Endothelial cell of umbilical vein (primary cell): ENCODE results near the gene CDCA3. TPM values are rescaled to one million over a fixed set of nuclear protein-coding genes. Genes with fewer than 3 reads are reported as not detected.
A peak's percentile ranks its signal among the peaks of the same experiment; 100 is the strongest.

Experiments used
- BruUV-seq: library from RNA; stranded (reverse); fragments of 400-500 nt; replicated peaks from 2 replicates; lab custom pipeline; 2021; lab: Mats Ljungman, UMichigan
- CTCF ChIA-PET: fragments of 300-600, 350-600 bp; sonication (Branson Sonifier 250); formaldehyde crosslinking; loops from one replicate; lab custom pipeline; 2021; ENCODE audit warnings: antibody characterized with exemption, inconsistent platforms; lab: Charles Lee
- POLR2A ChIA-PET: fragments of 300-600, 350-600 bp; sonication (Branson Sonifier 250); formaldehyde crosslinking; loops from one replicate; lab custom pipeline; 2021; ENCODE audit warnings: antibody characterized with exemption, inconsistent platforms; lab: Charles Lee
- DNase-seq: peaks from one replicate; pipeline ENCODE4 v3.0.0-alpha.2; 2011; ENCODE audit warnings: low read depth, low spot score
- FAIRE-seq: peaks from 2 replicates; lab custom pipeline; 2011; peaks lifted over from hg19 to GRCh38; lab: Jason Lieb, UNC
- H2AFZ ChIP-seq: 2 replicates; pipeline ENCODE4 v1.6.0; 2012; ENCODE audit warnings: low read depth, low read length, control low read depth, inconsistent platforms
- H3K27ac ChIP-seq: 2 replicates; pipeline ENCODE4 v1.5.1; 2011; ENCODE audit warnings: low read depth, mild to moderate bottlenecking, control low read depth, low read length, moderate library complexity; ENCODE audit not compliant: insufficient read depth
- H3K27me3 ChIP-seq, 2 experiments: 2 replicates each; pipeline versions ENCODE4 v1.6.0 to v1.6.1; 2011; ENCODE audit warnings: low read length in 2 of 2, mixed read lengths in 1 of 2; ENCODE audit not compliant: control insufficient read depth in 2 of 2, insufficient read depth in 2 of 2
- H3K36me3 ChIP-seq, 2 experiments: 2 replicates in 1 of 2; 3 replicates in 1 of 2; pipeline ENCODE4 v1.5.1; 2011; ENCODE audit warnings: low read length in 2 of 2, mild to moderate bottlenecking in 1 of 2, moderate library complexity in 1 of 2; ENCODE audit not compliant: control insufficient read depth in 2 of 2, insufficient read depth in 2 of 2; ENCODE audit errors: extremely low read depth in 1 of 2
- H3K4me1 ChIP-seq: 3 replicates; pipeline ENCODE4 v1.5.1; 2011; ENCODE audit warnings: mild to moderate bottlenecking, low read length; ENCODE audit not compliant: control insufficient read depth, insufficient read depth; ENCODE audit errors: extremely low read depth
- H3K4me2 ChIP-seq: 2 replicates; pipeline ENCODE4 v1.6.1; 2011; ENCODE audit warnings: low read length, control low read depth, mixed read lengths; ENCODE audit not compliant: insufficient read depth
- H3K4me3 ChIP-seq, 3 experiments: fragments of 200-600 bp in 1 of 3; sonication (generic), shearing (Covaris generic) in 1 of 3; replicated peaks in 1 of 3; 2 replicates each; pipeline ENCODE4 v1.5.1; 2011 to 2016; ENCODE audit warnings: control low read depth in 3 of 3, low read length in 3 of 3, mild to moderate bottlenecking in 2 of 3, inconsistent platforms in 1 of 3, low read depth in 1 of 3, moderate library complexity in 1 of 3; ENCODE audit not compliant: insufficient read depth in 1 of 3
- H3K79me2 ChIP-seq: 2 replicates; pipeline ENCODE4 v1.6.0; 2012; ENCODE audit warnings: low read length, inconsistent platforms; ENCODE audit not compliant: control insufficient read depth, insufficient read depth
- H3K9ac ChIP-seq: replicated peaks from 2 replicates; pipeline ENCODE3; 2011; ENCODE audit warnings: low read length, control low read depth; ENCODE audit not compliant: insufficient read depth; ENCODE audit errors: extremely low read depth
- H3K9me1 ChIP-seq: replicated peaks from 3 replicates; pipeline ENCODE4 v1.6.0; 2011; ENCODE audit warnings: mild to moderate bottlenecking, low read length; ENCODE audit not compliant: control insufficient read depth, insufficient read depth; ENCODE audit errors: extremely low read depth
- H3K9me3 ChIP-seq: replicated peaks from 2 replicates; pipeline ENCODE4 v1.5.1; 2012; ENCODE audit warnings: low read length, inconsistent platforms; ENCODE audit not compliant: control insufficient read depth, insufficient read depth
- H4K20me1 ChIP-seq: replicated peaks from 2 replicates; pipeline ENCODE3; 2011; ENCODE audit warnings: mild to moderate bottlenecking, low read length; ENCODE audit not compliant: control insufficient read depth, insufficient read depth; ENCODE audit errors: extremely low read depth
- EZH2 ChIP-seq: IDR thresholded peaks from 2 replicates; pipeline ENCODE4 v1.6.1; 2012; ENCODE audit warnings: borderline replicate concordance, low read depth, mild to moderate bottlenecking, moderate library complexity, low read length, inconsistent platforms; ENCODE audit not compliant: severe bottlenecking
- FOS ChIP-seq: IDR thresholded peaks from 2 replicates; pipeline ENCODE4 v1.6.1; 2011; ENCODE audit warnings: mild to moderate bottlenecking, low read length, moderate library complexity, borderline replicate concordance; ENCODE audit not compliant: insufficient read depth
- GATA2 ChIP-seq: IDR thresholded peaks from 2 replicates; pipeline ENCODE4 v1.7.0; 2011; ENCODE audit warnings: low read depth, mild to moderate bottlenecking, moderate library complexity, mixed read lengths, low read length; ENCODE audit not compliant: insufficient read length, insufficient read depth
- JUN ChIP-seq: IDR thresholded peaks from 2 replicates; pipeline ENCODE4 v1.6.1; 2011; ENCODE audit warnings: borderline replicate concordance, low read depth; ENCODE audit not compliant: insufficient read length, insufficient read depth
- MYC ChIP-seq: IDR thresholded peaks from one replicate; pipeline ENCODE4 v1.6.1; 2011; ENCODE audit warnings: mild to moderate bottlenecking, low read depth, low read length
- POLR2A ChIP-seq: IDR thresholded peaks from 2 replicates; pipeline ENCODE4 v1.6.1; 2012; ENCODE audit warnings: low read depth, mild to moderate bottlenecking, control low read depth, low read length
- POLR2AphosphoS5 ChIP-seq: IDR thresholded peaks from 2 replicates; pipeline ENCODE4 v1.6.1; 2012; ENCODE audit warnings: low read depth, mild to moderate bottlenecking, control low read depth, low read length, moderate library complexity; ENCODE audit not compliant: insufficient read depth
- dilution Hi-C: fragments of 300-500 bp; cut with MboI; formaldehyde crosslinking; loops from one replicate; pipeline ENCODE4 v1.15.0; 2019; ENCODE audit warnings: low sequenced_read_pairs; ENCODE audit not compliant: extremely low pct_ligation_motif_present
- intact Hi-C: fragments of 100-400 bp; cut with micrococcal nuclease; formaldehyde crosslinking; loops from one replicate; pipeline ENCODE4 v1.10.0; 2022
- polyA plus RNA-seq, 4 experiments: library from polyadenylated mRNA; depleted of rRNA in 3 of 4; stranded (reverse) in 3 of 4; unstranded in 1 of 4; fragments of >200 nt; gene quantifications; 2 replicates each; pipeline versions ENCODE4 v1.2.1 to v1.2.3, GENCODE V29; 2011 to 2012; ENCODE audit warnings: missing spikeins in 1 of 4
- total RNA-seq: library from RNA; stranded (reverse); gene quantifications from 2 replicates; pipeline ENCODE4 v1.2.3, GENCODE V29; 2021
- TF ChIP-seq, protein P1 (sequence below), 2 donors: IDR thresholded peaks; 1 replicate in 1 of 2; 2 replicates in 1 of 2; pipeline ENCODE4 v1.5.1; 2011; ENCODE audit warnings: low read length in 2 of 2, mild to moderate bottlenecking in 2 of 2, moderate library complexity in 2 of 2, control low read depth in 1 of 2, inconsistent platforms in 1 of 2, low read depth in 1 of 2; ENCODE audit not compliant: insufficient read depth in 1 of 2; ENCODE audit errors: extremely low read depth in 1 of 2
- TF ChIP-seq, protein P2 (sequence below): IDR thresholded peaks from 2 replicates; pipeline ENCODE4 v1.6.1; 2011; ENCODE audit not compliant: insufficient read depth, insufficient read length

Gene CDCA3
- total and polyA plus RNA-seq, 2 donors (not counting 3 experiments of a cell fraction or from before 2014, with no cell fraction given): 44.3 to 53.5 TPM

DNA sequence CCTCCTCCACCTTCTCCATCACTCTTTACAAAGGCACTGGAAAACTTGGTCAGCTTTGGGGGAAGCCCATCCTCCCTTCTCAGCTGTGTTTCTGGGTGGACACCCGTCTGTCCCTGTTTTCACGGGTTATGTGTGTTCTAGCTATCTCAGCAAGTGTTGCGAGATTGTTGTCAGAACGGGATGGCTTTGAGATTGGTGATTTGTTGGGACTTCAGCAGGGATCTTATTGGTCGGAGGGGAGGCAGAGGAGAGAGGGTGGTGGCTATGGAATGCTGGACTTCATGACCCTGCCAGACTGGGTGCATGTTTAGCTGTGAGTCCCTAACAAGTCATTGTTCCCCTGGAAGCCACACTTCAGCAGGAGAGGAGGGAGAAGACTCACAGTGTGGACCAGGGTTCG is 3.0 kb upstream of the CDCA3 start:
- H2AFZ ChIP-seq: no peak overlapping the region
- no peak overlapping the region for H3K4me3 ChIP-seq
- peaks cover 24% of the 10 kb centered on the region for H3K4me1 ChIP-seq
- POLR2A ChIA-PET: interaction anchor here (0.7 to 1.5 kb wide), 2 partner anchors 11 to 15 kb away, joined by 3 to 4 read pairs; no protein-coding TSS in a partner anchor
- H3K27me3 ChIP-seq: no peaks in the 10 kb centered on the region
- intact Hi-C loops (no loop called here), dilution Hi-C loops (no loop called here)
- H3K9me3 ChIP-seq: no peaks in the 10 kb centered on the region
- FAIRE-seq: no peak
- no peak overlapping the region for H3K9ac ChIP-seq
- no peak overlapping the region for H3K4me2 ChIP-seq
- H4K20me1 ChIP-seq: no peaks in the 10 kb centered on the region
- CTCF ChIA-PET: interaction anchor here (0.9 to 4.6 kb wide), 5 partner anchors 10 to 37 kb away, joined by 3 to 30 read pairs (median 6); partner anchors contain the start of genes SPSB2 and TPI1
- H3K27ac ChIP-seq: no peak overlapping the region
- H3K79me2 ChIP-seq: peaks cover 39% of the 10 kb centered on the region
- peaks cover 23 to 30% of the 10 kb centered on the region in 2 experiments for H3K36me3 ChIP-seq
- no TSS peak for BruUV-seq
- DNase-seq: no peak
- H3K9me1 ChIP-seq: no peaks in the 10 kb centered on the region
- no peak for TF ChIP-seq MYC
- no peak for TF ChIP-seq POLR2AphosphoS5

DNA sequence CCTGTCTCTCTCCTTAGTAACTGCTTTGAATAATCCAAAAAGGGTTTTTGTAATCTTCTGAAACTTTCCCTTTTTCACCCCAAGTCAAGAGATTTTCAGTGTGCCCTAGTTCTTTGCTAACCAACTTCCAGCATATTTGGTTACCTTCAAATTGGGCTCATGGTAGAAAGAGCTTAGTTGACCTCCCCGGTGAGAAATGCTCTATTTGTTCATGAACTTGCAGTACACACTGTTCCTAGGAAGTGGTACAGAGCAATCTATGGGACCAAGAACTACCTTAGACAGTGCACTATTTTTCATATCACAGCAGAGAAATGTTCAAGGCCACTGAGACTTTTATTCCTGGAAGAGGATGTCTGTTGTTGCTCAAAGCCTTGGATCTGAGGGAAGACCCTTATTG is 2.5 kb upstream of the CDCA3 start:
- ChIA-PET CTCF (interaction anchor here (0.9 to 4.6 kb wide), 4 partner anchors 15 to 100 kb away, joined by 5 to 30 read pairs (median 27); partner anchors contain the start of genes MLF2, SPSB2 and TPI1), POLR2A (interaction anchor here (1.5 to 3.2 kb wide), 3 partner anchors 14 to 19 kb away, joined by 3 to 48 read pairs (median 11); partner anchors contain the start of genes SPSB2 and TPI1)
- dilution Hi-C loops (no loop called here), intact Hi-C loops (no loop called here)
- DNase-seq (no peak), FAIRE-seq (no peak)
- no TSS peak for BruUV-seq
- Histone ChIP-seq H3K9me3 (no peaks in the 10 kb centered on the region), H3K27ac (peak overlapping the region; percentile 8), H3K27me3 (no peaks in the 10 kb centered on the region), H3K36me3 (peaks cover 21 to 29% of the 10 kb centered on the region in 2 experiments), H3K4me2 (peak overlapping the region; percentile 77), H4K20me1 (no peaks in the 10 kb centered on the region), H2AFZ (no peak overlapping the region), H3K9ac (peak overlapping the region; percentile 51), H3K4me3 (no peak overlapping the region), H3K4me1 (peaks cover 24% of the 10 kb centered on the region), H3K9me1 (no peaks in the 10 kb centered on the region), H3K79me2 (peaks cover 42% of the 10 kb centered on the region)
- TF ChIP-seq, protein P1, sequence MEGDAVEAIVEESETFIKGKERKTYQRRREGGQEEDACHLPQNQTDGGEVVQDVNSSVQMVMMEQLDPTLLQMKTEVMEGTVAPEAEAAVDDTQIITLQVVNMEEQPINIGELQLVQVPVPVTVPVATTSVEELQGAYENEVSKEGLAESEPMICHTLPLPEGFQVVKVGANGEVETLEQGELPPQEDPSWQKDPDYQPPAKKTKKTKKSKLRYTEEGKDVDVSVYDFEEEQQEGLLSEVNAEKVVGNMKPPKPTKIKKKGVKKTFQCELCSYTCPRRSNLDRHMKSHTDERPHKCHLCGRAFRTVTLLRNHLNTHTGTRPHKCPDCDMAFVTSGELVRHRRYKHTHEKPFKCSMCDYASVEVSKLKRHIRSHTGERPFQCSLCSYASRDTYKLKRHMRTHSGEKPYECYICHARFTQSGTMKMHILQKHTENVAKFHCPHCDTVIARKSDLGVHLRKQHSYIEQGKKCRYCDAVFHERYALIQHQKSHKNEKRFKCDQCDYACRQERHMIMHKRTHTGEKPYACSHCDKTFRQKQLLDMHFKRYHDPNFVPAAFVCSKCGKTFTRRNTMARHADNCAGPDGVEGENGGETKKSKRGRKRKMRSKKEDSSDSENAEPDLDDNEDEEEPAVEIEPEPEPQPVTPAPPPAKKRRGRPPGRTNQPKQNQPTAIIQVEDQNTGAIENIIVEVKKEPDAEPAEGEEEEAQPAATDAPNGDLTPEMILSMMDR (IDR thresholded peaks at IDR 0.05; ENCODE audit: extremely low read depth in 1 of 2, insufficient read depth in 1 of 2, low read depth in 1 of 2, low read length in 2 of 2): no peak
- TF ChIP-seq FOS: no peak
- no peak for TF ChIP-seq MYC
- no peak for TF ChIP-seq JUN
- no peak for TF ChIP-seq POLR2A
- TF ChIP-seq, protein P2, sequence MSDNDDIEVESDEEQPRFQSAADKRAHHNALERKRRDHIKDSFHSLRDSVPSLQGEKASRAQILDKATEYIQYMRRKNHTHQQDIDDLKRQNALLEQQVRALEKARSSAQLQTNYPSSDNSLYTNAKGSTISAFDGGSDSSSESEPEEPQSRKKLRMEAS: no peak
- TF ChIP-seq GATA2: no peak
- TF ChIP-seq EZH2: no peak
- no peak for TF ChIP-seq POLR2AphosphoS5
